OCI-M1 (cell line): ENCODE measurements around the gene MAP3K19.
A peak's percentile ranks its signal among the peaks of the same experiment; 100 is the strongest.
"Not testable (repeated sequence)": the region's sequence is repeated elsewhere in the genome, so short reads cannot be mapped to it uniquely, and the experiment has no call there.

Experiments used
- DNase-seq: peaks from one replicate; lab custom pipeline; 2025; lab: John Stamatoyannopoulos, UW

The MAP3K19 gene

DNA sequence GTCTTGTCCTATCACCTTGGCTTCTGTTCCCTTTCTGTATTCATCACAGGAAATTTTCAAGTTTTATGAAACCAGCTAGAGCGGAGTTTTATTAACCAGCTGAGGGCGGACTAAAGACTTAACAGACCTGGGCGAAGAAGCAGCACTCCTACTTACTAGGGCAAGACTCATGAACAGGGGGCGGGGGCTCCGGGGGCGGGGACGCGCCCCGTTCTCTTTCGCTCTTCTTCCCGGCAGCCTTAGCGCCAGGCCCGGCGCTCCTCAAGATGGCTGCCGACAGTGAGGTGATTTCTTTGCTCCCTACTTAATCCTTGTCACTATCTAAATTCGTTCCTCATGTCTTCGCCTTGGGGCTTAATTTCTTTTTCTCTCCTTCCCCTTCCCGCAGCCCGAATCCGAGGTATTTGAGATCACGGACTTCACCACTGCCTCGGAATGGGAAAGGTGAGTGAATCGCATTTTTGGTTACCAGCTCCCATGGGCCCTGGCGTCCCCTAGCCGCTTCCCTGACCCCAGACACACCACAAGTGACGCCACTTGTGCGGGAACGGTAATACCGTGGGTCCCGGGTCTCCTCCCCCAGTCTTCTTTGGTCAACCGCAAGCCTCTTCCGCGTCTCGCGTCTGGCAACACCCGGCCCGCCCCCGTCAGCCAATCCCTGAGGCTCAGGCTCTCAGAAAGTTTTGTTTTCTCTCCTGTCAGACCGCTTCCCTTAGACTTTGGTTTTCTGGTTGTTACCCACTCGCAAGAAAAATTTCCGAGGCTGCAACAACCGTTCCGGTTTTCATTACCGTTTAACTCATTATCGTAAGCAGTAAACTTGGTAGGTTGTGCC is 5.0 kb upstream of the MAP3K19 start, which contains the start of gene RAB3GAP1:
TSS of gene RAB3GAP1 (plus strand) at position 251 of the 835 bp plus-strand sequence. CDS start at position 267, 16 bp downstream.
- peak; percentile 90 for DNase-seq

DNA sequence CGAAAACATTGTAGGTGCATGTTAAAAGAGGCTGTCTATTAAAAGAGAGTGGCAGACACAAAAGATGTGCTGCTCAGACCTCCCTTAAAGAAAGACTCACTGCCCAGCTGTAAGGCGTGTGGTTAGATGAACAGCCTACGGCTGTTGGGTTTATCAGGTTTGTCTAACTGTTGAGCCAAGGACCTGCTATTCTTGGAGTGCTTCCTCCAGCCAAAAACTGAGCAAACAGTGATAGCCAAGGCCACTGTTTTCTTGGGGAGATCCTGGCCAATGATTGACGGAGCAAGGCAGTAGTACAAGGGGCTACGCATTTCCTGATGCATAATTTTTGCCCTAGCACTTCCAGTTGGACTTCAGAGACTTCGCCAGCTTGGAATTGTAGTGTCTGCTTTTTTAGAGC is 3.4 kb upstream of the MAP3K19 start:
- DNase-seq: no peak

DNA sequence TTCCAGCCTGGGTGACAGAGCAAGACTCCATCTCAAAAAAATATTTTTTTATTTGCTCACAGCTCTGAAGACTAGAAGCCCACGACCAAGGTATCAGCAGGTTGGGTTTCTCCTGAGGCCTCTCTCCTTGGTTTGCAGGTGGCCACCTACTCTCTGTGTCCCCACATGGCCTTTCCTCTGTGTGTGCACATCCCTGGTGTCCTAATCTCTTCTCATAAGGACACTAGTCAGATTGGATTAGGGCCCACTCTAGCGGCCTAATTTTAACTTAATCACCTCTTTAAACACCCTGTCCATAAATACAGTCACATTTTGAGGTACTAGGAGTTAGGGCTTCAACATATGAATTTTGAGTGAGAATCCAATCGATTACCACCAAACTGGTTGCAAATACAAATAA is 2.9 kb upstream of the MAP3K19 start:
- DNase-seq: no peak

DNA sequence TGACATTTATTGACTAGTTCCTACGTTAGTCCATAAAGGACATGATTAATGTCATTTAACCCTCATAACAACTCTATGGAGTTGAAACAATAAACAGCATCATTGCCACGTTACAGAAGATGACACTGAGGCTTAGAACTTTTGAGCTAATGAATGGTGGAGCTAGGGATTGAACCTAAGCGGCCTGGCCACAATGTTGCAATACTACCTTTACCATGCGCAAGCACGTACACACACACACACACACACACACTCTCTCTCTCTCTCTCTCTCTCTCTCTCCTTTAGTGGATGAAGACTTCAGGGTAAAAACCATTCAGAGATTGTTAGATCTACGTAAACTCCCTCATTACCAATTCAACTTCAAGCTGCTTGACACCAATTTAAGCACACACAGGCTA is 875 bp upstream of the MAP3K19 start:
- DNase-seq: no peak

DNA sequence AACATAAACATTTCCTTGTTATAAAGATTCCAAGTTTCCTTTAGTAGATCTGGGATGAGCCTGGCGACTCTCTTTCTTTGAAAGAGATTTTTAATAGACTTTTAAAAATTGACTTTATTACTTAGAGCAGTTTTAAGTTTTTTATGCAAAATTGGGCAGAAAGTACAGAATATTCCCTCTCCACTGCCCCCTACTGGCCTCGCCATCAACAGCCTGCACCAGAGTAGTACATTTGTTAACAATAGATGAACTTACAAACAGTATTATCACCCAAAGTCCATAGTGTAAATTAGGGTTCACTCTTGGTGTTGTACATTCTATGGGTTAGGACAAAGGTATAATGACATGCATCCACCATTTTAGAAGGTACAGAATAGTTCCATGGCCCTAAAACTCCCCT is 3.9 kb downstream of the MAP3K19 start:
- peak; percentile 35 for DNase-seq

DNA sequence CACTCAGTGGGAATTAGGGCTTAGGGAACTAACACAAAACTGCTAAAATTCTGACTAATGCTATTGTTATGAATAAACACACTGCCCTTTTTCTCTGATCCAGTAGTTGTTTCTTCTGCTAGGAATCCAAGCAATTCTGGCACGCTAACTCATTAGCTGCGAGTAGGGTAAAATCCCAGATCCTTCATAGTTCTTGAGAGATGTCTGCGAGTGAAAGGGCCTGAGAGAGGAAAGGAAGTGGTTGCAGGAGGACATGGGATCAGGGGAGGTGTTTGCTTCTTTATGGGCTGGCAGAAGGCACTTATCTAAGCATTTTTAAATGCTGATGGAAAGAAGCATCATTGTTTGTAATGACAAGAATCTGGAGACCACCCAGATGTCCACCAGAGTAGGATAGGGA is 9.4 kb downstream of the MAP3K19 start:
- no peak for DNase-seq

DNA sequence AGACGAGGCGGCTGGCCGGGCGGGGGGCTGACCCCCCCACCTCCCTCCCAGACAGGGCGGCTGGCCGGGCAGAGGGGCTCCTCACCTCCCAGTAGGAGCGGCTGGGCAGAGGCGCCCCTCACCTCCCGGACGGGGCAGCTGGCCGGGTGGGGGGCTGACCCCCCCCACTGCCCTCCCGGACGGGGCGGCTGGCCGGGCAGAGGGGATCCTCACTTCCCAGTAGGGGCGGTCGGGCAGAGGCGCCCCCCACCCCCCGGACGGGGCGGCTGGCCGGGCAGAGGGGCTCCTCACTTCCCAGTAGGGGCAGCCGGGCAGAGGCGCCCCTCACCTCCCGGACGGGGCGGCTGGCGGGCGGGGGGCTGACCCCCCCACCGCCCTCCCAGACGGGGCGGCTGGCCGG is 14.0 kb downstream of the MAP3K19 start:
- not testable (repeated sequence) for DNase-seq

DNA sequence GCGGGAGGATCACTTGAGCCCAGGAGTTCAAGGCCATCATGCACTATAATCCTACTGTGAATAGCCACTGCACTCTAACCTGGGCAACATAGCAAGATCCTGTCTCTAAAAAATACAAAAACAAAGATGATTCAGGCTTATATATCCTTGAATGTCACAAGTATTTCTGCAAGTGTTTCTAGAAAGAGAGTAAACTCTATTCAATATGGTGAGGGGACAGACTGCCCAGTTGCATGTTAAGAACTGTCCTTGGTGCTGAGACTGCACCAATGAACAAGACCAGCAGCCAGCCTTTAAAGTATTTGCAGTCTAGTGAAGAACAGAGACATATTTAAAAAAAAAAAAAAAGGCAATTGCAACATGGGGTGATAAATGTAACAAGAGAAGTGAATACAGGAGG is 16.4 kb downstream of the MAP3K19 start:
- DNase-seq: peak; percentile 44

DNA sequence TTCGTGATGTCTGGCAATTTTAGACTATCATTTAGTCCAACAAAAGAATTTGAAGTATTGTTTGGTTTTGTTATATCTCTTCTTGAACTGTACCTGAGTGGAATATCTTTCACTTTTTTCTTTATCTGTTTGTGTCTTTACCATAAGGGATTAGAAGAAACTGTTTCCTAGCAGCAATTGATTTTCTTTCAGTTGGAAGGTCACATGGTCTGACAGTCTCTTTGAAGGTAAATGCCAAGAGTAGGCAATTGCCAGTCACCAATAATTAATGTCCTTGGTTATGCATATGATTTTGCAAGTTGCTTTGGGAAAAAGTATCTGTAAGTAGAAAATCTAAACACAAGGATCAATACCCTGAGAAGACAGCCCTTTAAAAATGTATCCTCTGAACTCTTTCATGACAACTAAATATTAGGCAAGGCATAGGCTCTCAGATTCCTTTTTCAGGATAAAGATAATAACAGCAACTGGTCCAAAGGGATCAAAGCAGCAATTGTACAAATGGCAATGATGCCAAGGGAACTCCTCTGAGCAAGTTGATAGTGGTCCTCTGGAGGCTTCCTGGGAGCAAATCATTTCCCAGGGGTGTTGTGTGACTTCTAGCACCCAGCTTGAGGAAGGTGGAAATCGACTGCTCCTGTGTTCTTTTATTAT is 17.6 kb downstream of the MAP3K19 start:
- DNase-seq: no peak

DNA sequence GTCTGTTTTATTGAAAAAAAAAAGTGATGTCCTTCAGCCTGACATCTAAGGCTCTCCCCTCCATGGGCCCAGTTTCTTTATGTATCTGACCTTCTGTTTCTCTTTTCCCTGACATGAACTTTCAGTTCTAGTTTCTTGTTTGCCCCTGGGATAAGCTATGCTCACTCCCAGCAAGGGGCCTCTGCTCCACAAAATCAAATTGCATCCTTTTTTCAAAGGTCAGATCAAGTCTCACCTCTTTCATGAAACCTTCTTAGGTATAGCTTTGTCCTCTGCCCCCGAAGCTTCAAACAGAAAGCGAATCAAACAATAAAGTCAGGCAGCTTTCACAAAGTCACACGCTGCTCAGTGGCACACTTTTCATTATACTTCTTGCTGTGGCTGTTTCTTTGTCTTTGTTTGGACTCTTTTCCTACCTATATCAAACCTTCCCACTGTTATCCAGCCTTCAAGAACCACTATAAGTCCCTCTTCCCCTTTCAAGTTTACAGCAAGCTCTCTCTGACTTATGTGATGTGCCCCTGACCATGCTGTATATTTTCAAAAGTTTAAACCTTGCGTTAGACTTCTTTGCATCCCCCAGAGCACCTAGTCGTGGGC is 23.3 kb downstream of the MAP3K19 start:
- no peak for DNase-seq

DNA sequence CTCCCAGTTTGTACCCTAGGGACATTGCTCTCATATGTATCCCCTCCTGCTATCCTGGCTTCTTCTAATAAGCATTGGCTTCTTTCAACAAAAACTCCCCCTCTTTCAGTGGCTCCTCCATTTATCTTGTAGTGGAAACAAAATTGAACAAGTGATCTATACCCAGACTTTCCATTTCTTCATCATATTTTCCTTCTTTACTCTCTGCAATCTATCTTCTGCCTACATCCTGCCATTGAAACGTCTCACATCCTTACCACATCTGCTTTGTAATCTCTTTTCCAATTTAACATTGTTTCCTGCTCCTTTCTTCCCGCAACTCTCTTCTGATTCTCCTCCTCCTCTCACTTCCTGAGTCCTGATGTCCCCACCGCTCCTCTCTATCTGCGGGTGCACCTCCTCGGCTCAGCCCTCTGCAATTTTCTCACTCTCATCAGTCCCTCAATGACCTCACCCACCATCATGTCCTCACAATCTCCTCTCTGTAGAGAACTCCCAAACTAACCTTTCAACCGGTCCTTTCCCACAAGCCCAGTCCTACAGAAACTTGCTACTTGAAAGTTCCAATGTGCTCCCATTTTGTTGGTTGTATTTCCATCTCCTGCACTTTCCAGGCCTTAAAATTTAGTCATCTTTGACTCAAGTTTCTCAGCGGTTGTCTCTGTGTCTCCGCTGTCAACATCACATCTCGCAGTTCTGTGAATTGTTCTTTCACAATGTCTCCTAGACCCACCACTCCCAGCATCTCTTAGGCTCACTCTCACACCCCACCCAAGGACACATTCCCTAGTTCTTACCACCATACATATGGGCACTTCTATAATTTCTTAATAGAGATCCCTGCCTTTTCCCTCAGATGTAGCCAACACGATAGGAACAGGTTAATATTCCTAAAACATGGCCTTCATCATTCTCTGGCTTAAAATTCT is 24.0 kb downstream of the MAP3K19 start:
- DNase-seq: no peak

DNA sequence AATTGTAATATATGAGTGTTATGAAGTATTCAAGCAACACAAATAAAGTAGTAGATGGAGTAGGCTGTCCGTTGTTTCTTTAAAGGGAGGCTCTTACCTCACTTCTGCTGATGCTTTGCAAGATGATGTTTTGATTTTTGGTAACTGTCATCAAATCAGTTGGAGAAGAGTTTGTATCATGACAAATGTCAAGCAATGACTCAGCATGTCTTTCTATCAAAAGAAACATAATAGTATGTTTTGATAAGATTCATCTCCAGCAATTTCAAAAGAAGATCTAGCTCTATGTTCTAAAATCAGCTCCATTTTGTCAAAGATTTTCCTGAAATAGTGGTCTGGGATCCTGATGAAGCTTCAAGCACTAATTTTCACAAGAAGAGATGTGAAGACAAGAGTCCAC is 25.6 kb downstream of the MAP3K19 start:
- no peak for DNase-seq

DNA sequence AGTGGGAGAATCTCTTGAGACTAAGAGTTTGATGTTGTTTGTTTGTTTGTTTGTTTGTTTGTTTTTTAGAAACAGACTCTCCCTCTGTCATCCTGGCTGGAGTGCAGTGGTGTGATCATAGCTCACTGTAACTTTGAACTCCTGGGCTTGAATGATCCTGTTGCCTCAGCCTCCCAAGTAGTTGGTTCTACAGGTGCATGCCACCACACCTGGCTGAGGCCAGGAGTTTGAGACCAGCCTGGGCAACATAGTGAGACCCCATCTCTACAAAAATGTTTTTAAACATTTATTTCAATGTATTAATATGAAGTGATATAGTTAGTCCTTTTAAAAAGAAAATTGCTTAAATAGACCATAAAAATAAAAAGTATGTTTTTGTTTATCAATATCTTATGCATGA is 35.6 kb downstream of the MAP3K19 start:
- DNase-seq: no peak

DNA sequence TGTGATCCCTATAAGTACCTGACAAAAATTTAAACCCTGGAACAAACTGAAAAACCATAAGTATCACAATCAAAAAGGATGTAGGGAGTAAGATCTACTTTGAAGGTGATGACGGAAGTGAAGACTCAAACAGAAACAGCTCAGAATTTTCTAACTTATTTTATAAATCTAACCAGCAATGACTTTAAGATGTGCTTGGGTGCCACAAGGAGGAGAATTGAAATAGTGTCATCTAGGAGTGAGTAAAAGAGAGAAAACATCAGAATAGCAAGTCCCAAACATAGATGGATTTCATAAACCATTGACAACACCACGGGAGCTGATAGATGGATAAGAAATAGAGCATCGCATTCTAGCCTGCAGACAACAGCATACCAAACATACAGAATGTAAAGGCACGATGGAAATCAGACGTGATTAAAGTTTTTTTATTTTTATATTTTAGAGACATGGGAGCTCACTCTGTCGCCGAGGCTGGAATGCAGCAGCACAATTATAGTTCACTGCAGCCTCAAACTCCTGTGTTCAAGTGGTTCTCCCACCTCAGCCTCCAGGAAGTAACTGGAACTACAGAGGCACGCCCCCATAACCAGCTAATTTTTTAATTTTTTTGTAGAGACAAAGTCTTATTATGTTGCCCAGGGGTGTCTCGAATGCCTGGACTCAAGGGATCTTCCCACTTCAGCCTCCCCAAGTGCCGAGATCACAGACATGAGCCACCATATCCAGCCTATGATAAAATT is 36.9 kb downstream of the MAP3K19 start:
- DNase-seq: no peak

DNA sequence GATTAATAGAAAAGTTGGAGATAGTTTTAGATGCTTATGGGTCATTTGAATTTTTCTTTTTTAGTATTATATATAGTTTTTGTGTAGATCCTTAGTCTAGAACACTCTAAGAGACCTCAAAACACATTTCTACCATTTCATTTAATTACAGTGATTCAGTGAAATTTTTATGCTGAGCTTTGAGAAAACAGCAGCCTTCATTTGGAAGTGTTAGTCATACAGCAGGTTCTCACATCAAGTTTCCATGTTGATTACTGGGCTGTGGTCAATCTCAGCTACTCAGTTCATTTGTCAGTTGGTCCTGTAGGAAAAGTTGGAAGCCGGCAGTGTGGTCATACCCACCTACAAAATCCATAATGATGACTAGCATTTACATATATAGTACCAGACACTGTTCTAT is 37.9 kb downstream of the MAP3K19 start:
- DNase-seq: no peak

DNA sequence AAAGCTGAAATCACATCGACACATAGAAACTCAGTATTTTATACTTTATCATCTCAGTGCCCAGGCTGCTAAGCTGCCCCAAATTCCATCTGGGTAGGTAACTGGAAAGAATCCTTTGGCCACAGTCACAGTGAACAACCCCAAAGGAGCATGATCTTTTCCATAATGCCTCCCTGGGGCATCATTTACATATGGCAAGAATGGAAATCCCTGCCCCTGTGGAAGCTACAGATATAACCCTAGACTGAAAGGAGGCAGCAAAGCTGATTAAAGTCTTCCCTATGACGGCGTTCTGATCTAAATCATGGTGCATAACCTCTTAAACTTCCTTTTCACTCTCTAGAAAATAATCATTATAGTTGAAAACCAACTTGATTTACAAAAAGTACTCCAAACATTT is 41.5 kb downstream of the MAP3K19 start:
- no peak for DNase-seq

DNA sequence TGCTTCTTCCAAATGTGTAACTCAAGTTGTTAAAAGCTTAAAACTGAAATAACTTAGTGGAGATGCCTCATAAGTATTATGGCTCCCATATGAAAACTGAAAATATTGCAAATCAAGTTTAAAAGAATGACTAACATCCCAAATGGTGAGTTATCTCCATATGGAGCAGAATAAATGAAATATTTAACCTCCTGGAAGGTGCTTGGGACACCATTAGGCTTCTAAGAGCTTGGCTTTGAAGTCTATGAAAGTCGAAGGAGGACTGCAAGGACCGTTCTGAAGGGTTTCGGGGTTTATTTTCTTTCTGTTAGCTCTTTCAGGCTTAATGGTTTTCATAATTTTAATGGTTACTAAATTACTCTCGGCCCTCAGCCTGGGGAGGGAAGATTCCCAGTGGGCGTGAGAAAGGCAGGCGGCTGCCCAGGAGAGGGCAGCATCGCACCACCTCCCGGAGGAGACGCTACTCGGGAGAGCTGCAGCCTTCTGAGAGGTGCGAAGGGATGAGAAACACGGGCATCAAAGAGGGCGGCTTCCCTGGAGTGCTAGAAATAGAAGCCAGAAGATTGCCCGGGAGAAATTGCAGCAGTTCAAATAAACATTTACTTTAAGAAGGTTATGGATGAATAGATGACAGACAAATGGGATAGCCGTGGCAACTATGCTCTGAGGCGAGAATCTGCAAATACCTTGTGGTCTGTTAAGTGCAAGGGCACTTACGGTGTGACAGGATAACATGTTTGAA is 43.1 kb downstream of the MAP3K19 start:
- DNase-seq: peak; percentile 83

DNA sequence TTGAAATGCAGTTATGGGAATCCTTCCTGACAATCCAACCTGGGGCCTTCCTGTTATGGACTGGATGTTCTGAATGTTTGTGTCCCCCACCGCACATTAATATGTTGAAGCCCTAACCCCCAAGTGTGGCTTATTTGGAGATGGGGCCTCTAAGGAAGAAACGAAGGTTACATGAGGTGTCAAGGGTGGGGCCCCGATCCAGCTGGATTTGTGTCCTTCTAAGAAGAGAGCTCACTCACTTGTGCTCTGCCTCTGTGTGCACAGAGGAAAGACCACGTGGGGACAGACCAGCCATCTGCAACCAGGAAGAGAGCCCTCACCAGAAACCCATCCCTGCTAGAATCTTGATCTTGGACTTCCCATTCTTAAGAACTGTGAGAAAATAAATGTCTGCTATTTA is 44.4 kb downstream of the MAP3K19 start:
- DNase-seq: no peak

DNA sequence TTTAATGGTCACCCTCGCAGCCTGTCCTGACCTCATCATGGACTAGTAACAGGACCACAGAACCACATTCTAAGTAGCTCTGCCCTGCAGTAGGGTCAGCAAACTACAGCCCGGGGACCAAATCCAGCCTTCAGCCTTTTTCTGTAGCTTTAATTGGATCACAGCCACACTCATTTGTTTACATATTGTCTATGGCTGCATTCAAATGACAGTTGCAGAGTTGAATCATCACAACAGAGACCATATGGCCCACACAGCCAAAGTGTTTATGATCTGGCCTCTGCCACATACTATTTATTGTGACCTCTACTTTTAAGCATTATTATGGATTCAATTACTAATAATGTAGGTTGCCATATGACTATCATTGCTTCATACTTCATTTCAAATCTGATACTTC is 47.7 kb downstream of the MAP3K19 start:
- DNase-seq: no peak

DNA sequence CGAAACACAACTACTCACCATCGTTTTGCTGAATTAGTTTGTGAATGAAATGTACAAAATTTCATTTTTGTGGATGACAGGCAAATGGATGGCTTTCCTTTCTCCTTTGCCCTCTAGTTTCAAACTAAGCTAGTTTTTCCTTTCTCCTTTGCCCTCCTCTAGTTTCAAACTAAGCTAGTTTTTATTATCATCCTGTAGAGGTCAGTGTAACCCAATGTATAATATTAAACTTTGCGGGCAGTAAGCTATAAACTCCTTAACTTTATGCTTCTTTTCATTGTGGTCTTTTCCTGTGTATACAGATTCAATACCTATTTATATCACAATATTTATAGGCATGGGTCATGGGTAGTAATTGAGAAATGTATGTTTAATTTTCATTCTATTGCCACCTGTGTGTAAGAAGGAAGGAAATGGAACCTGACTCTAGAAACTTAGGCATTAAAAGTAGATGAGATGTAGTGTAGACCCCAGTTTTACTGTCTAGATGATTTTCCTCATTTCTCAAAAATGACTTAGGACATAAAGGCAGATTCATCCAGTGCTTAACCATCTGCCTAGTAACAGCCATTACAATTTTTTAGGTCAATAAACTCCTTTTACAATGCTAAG is 58.1 kb downstream of the MAP3K19 start:
- DNase-seq: peak; percentile 61
